Loucy (cell line): ENCODE measurements around the gene YAE1.

Experiments used
- H2AFZ ChIP-seq: fragments of 200-600 bp; sonication (generic); 2 replicates; pipeline ENCODE4 v1.6.0; 2016; ENCODE audit warnings: antibody characterized with exemption, mild to moderate bottlenecking, low read length, moderate library complexity
- H3F3A ChIP-seq: fragments of 200-600 bp; 2 replicates; pipeline ENCODE4 v1.6.0; 2016; ENCODE audit warnings: antibody characterized with exemption, low read depth, mild to moderate bottlenecking
- H3K27me3 ChIP-seq: fragments of 200-600 bp; sonication (generic); 2 replicates; pipeline ENCODE4 v1.6.1; 2014; ENCODE audit warnings: low read length, mild to moderate bottlenecking; ENCODE audit not compliant: insufficient read depth, poor library complexity, severe bottlenecking
- H3K36me3 ChIP-seq: fragments of 200-600 bp; sonication (generic); 2 replicates; pipeline ENCODE4 v1.6.1; 2016; ENCODE audit warnings: low read length; ENCODE audit not compliant: insufficient read depth
- H3K4me1 ChIP-seq: fragments of 200-600 bp; sonication (generic); 2 replicates; pipeline ENCODE4 v1.5.1; 2014; ENCODE audit warnings: low read length, mild to moderate bottlenecking; ENCODE audit not compliant: insufficient read depth, poor library complexity, severe bottlenecking
- H3K4me2 ChIP-seq: fragments of 200-600 bp; sonication (generic); 2 replicates; pipeline ENCODE4 v1.6.0; 2014; ENCODE audit warnings: antibody characterized with exemption, low read length, low read depth, mild to moderate bottlenecking; ENCODE audit not compliant: poor library complexity, severe bottlenecking
- H3K4me3 ChIP-seq: fragments of 200-600 bp; sonication (generic); 2 replicates; pipeline ENCODE4 v1.5.1; 2014; ENCODE audit warnings: low read length, mild to moderate bottlenecking, mixed read lengths; ENCODE audit not compliant: poor library complexity, severe bottlenecking
- H3K79me2 ChIP-seq: fragments of 200-600 bp; sonication (generic); 2 replicates; pipeline ENCODE4 v1.6.1; 2014; ENCODE audit warnings: low read length; ENCODE audit not compliant: insufficient read depth
- H3K9ac ChIP-seq: fragments of 200-600 bp; sonication (generic); 2 replicates; pipeline ENCODE4 v1.6.0; 2014; ENCODE audit warnings: mild to moderate bottlenecking, low read depth, low read length, moderate library complexity; ENCODE audit not compliant: poor library complexity, severe bottlenecking
- H3K9me2 ChIP-seq: fragments of 200-600 bp; sonication (generic); replicated peaks from 2 replicates; pipeline ENCODE4 v1.6.1; 2016; ENCODE audit warnings: low read depth, low read length, mixed read lengths
- H3K9me3 ChIP-seq: fragments of 200-600 bp; sonication (generic); 2 replicates; pipeline ENCODE4 v1.6.1; 2014; ENCODE audit warnings: mild to moderate bottlenecking, antibody characterized with exemption, low read length, low read depth; ENCODE audit not compliant: insufficient read depth
- H4K20me1 ChIP-seq: fragments of 200-600 bp; sonication (generic); 2 replicates; pipeline ENCODE4 v1.6.0; 2014; ENCODE audit warnings: antibody characterized with exemption, low read length, mild to moderate bottlenecking; ENCODE audit not compliant: insufficient read depth, poor library complexity, severe bottlenecking
- CTCF ChIP-seq: fragments of 200-600 bp; sonication (generic); conservative IDR thresholded peaks from 2 replicates; pipeline ENCODE4 v1.5.1; 2014; ENCODE audit warnings: mild to moderate bottlenecking, antibody characterized with exemption, low read length
- EZH2phosphoT487 ChIP-seq: fragments of 200-600 bp; IDR thresholded peaks from 2 replicates; pipeline ENCODE4 v1.6.1; 2018; ENCODE audit warnings: antibody characterized with exemption, mild to moderate bottlenecking, moderate library complexity, borderline replicate concordance

The YAE1 gene

DNA sequence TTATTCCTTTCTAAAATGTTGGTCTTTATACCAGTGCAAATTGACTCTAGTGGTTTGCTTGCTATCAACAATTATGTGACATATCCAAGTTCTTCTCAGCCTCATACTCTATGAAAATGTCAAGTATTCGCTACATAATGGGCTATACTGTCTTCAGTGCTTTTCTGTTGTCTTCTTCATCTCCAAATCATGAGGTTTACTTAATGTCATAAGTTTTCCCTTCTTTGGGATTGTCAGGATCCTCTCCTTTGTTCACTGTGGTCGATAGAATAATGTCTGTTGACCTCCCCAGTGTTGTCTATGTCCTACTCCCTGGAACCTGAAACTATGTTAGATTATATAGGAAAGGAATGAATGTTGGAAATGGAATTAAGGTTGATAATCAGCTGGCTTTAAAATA lies 40.7 kb downstream of the YAE1 start:
- TF ChIP-seq CTCF, result no peak
- no peak for TF ChIP-seq EZH2phosphoT487
- H3F3A ChIP-seq, result no peaks in the 10 kb centered on the region
- no peaks in the 10 kb centered on the region for H4K20me1 ChIP-seq
- H3K79me2 ChIP-seq, result no peaks in the 10 kb centered on the region
- no peaks in the 10 kb centered on the region for H3K9me3 ChIP-seq
- H3K9ac ChIP-seq, result no peak overlapping the region
- no peaks in the 10 kb centered on the region for H3K27me3 ChIP-seq
- peaks cover 16% of the 10 kb centered on the region for H3K4me1 ChIP-seq
- no peaks in the 10 kb centered on the region for H3K36me3 ChIP-seq
- H3K9me2 ChIP-seq, result no peaks in the 10 kb centered on the region
- H2AFZ ChIP-seq, result no peak overlapping the region
- no peak overlapping the region for H3K4me3 ChIP-seq
- H3K4me2 ChIP-seq, result no peak overlapping the region

- Histone ChIP-seq H3F3A (no peaks in the 10 kb centered on the region), H4K20me1 (no peaks in the 10 kb centered on the region), H3K9ac (no peak overlapping the region), H3K4me3 (no peak overlapping the region), H3K27me3 (no peaks in the 10 kb centered on the region), H3K4me1 (peaks cover 16% of the 10 kb centered on the region), H3K79me2 (no peaks in the 10 kb centered on the region), H3K9me3 (no peaks in the 10 kb centered on the region), H3K4me2 (no peak overlapping the region), H3K9me2 (no peaks in the 10 kb centered on the region), H3K36me3 (no peaks in the 10 kb centered on the region), H2AFZ (no peak overlapping the region)
- TF ChIP-seq EZH2phosphoT487 (no peak), CTCF (no peak)
Observed at GRCh38 chr7:39607865-39608264, 41.7 kb downstream of the YAE1 start.

- Histone ChIP-seq H3K9ac (no peak overlapping the region), H4K20me1 (no peaks in the 10 kb centered on the region), H3K27me3 (no peaks in the 10 kb centered on the region), H3K79me2 (no peaks in the 10 kb centered on the region), H3F3A (no peaks in the 10 kb centered on the region), H3K9me3 (no peaks in the 10 kb centered on the region), H3K4me3 (no peak overlapping the region), H3K4me1 (peaks cover 16% of the 10 kb centered on the region), H3K9me2 (no peaks in the 10 kb centered on the region), H3K36me3 (no peaks in the 10 kb centered on the region), H2AFZ (no peak overlapping the region), H3K4me2 (no peak overlapping the region)
- TF ChIP-seq CTCF (no peak), EZH2phosphoT487 (no peak)
Observed at GRCh38 chr7:39608278-39608677, 42.1 kb downstream of the YAE1 start.
